Stimulated activated CD4-positive, alpha-beta T cell treated with anti-CD3 and anti-CD28 coated beads, Interleukin-2, amount 100 ng/mL, for 48 hours (primary cell): ENCODE measurements around the gene ZNF850.

Source experiments
- DNase-seq, 2 donors: peaks; one replicate each; pipeline ENCODE4 v3.0.0-alpha.2; 2020

ZNF850 gene

DNA sequence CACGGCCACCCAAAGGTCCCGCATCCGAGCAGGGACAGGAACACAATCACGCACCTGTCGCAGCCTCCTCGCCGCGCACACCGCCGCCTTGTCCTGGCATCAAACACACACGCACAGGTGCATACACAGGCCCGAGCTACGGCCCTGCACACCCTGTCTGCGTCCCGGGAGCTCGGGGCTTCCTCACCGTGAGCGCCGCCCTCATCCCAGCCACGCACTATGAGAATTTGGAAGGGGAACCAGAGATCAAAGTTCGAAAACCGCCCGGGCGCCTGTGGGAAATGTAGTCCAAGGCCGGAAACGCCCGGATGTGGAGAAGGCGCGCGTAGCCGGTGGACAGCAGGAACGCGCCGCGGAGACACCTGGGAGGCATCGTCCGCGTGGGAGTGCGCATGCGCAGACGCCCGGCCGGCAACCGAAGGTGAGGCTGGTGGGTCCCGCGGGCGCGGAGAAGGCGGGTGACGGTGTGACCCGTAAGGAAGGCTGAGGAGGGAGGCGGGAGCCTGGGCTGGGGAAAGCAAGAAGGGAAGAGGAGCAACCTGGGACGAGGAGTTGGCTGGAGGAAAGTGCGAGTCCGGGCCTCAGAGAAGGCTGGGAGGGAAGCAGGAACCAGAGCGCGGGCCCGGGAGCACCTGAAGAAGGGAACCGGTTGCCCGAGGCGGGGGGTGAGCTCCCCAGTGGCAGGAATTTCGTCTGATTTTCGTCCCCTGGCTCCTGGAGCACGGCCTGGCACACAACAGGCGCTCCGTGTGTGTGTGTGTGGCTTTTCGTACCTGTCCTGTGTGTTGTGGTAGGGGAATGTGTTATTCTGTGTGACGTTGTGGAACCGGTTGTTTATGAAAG is 85.2 kb downstream of the ZNF850 start, which contains the start of gene ZNF567:
TSS of gene ZNF567 (plus strand) at position 399 of the 843 bp plus-strand sequence. CDS start 7,256 bp downstream, outside the sequence.
- peak; percentile 98 for DNase-seq

DNA sequence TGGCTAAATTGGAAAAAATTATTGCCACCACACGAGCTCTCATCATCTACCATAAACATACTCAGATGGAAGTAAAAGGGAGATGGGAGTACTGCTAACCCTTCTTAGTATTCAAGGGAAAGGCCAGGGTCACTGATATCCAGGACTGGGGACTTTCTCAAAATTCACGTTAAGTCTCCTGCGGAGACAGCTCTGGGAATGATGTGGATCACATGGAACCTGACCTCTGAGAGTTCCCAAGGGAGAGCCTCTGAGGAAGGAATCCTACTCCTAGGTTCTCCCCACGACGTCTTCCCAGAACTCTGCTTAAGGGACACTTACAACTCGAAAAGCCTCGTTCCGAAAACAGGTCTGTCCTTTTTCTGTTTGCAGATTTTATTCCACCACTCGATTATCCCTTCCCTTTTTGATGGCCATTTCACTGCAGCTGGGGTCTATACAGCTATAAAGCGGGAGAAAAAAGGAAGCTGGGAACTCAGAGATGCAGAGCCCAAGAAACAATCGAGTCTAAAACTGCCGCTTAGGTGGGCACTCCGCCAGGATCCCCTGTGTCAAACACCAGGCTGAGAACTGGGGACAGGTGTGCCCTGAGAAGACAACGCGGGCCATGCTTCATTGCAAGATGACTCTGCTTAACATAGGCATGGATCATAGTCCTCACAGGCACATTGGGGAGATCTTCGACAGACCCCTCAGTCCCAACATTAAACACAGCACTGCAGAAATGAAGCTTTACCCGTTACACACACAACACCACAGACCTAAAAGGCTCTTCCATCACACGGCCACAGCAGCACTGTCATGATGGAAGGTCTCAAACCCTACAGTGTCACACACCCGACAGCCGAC is 86.0 kb downstream of the ZNF850 start:
- no peak for DNase-seq

DNA sequence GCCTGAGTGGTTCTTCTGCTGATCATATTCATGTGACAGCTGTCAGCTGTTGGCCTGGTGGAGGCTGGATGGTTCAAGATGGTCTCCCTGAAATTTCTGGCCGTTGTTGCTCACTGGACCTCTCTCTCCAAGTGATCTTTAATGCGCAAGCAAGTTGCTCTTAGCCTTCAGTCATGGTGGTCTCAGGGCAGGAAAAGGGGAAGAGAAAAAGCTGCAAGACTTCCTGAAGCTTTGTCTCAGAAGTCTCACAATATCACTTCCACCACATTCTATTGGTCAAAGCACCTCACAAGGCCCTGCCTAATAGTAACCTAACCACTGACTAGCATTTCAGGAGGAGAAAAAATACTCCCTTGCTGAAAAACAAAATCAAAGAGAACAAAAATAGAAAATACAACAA is 86.8 kb downstream of the ZNF850 start:
- no peak for DNase-seq

DNA sequence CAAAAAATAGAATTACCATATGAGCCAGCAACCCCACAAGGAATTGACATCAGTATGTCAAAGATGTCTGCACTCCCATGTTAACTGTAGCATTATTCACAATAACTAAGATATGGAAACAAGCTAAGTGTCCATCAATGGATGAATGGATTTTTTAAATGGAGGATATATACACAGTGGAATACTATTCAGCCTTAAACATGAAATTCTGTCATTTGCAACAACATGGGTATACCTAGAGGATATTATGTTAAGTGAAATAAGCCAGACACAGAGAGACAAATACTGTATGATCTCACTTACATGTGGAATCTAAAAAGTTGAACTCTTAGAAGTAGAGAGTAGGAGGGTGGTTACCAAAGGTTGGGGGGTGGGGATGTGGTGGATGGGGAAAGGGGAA is 93.2 kb downstream of the ZNF850 start:
- no peak for DNase-seq

DNA sequence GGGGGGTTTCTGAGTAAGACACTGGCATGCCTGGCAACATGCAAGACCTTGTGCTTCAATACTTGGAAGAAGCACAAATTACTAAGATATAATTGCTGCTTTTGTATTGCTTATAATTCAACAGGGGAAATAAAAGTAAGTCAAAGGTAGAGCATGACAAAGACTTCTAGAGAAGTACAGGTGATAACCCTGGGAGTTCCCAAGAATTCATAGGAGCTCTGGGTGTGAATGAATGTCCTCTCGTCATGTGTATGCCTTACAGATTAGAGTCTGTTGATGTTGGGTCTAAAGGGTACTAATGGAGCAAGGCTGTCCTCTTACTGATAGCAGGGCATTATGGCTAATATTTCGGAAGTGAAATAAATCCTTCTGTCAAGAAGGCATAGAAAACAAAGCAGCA is 98.4 kb downstream of the ZNF850 start:
- DNase-seq = no peak

DNA sequence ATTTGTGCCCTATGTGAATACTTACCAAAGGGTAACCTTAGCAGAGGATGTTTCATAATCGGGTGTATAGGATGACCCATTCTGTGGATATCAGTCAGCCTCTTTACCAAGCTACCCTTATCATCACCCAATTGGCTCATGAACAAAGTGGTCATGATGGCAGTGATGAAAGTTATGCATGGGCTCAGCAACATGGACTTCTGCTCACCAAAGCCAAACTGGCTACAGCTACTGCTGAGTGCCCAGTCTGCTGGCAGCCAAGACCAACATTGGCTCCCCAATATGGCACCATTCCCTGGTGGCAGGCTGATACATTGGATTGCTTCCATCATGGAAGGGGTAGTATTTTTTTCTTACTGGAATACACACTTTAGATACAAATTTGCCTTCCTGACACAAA is 100.2 kb downstream of the ZNF850 start:
- no peak for DNase-seq

DNA sequence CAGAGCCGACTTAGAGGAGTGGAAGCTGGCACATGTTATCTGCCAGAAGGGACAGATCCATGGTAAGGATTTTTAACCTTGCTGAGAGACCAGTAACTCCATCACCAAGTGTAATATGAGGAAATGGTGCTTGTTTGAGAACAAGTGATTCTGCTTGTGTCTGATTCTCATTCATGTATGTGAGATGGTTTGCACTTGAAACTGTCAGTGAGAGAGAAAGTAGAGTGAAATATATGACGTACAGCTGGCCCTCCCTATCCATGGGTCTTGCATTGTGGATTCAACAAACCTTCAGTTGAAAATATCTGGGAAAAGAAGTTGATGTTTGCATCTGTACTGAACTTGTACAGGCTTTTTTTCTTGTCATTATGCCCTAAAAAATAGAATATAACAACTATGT is 104.0 kb downstream of the ZNF850 start:
- DNase-seq = no peak

DNA sequence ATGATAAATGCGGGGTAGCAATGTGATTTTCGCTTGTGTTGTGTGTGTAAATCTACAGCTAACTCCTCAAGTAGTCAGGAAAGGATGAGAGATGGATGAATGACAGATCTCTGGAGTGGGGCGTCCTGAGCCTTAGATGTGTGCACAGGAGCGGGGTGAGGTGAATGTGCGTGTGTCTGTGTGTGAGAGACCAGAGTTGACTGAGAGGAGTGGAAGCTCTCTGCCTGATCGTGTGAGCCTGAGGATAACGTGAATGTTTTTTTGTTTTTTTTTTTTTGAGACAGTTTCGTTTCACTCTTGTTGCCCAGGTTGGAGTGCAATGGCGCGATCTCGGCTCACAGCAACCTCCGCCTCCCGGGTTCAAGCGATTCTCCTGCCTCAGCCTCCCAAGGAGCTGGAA is 106.8 kb downstream of the ZNF850 start:
- no peak for DNase-seq
